ENCODE data around the gene ZNF281. TPM values are rescaled to one million over a fixed set of nuclear protein-coding genes. Genes with fewer than 3 reads are reported as not detected.
A peak's percentile ranks its signal among the peaks of the same experiment; 100 is the strongest.

ZNF281 gene
- total RNA-seq, 1 donor from 2014 or later: 34.9 TPM

DNA sequence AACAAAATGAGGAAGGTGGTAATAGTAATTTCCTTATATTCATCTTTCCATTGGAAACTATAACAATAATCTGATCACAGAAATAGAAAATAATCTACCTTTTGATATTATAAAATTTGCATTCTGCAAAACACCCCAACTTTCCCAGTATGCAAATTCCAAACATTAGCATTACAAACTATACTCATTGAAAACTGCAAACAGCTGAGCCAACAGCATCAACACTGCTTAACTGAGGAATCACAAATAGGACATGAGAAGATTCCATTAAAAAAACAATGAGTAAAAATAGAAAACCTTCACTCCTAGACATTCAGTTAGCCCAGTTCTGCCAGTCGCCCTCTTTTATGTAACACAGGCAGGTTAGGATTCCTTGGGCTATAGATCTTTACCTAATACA lies 18.1 kb downstream of the ZNF281 start:
- H3K4me1 Mint-ChIP-seq (ENCODE audit: low read depth): peaks cover 14% of the 10 kb centered on the region
- H3K27ac Mint-ChIP-seq (ENCODE audit: unreplicated experiment): peak overlapping the region; percentile 67
- no peaks in the 10 kb centered on the region for H3K27me3 Mint-ChIP-seq (ENCODE audit: low read depth)
- no peaks in the 10 kb centered on the region for H3K9me3 Mint-ChIP-seq (ENCODE audit: low read depth)
- no peak overlapping the region for H3K4me3 Mint-ChIP-seq (ENCODE audit: unreplicated experiment)
- no peak for DNase-seq (ENCODE audit: low spot score)
- no peaks in the 10 kb centered on the region for H3K36me3 Mint-ChIP-seq (ENCODE audit: low read depth)
- TF ChIP-seq, protein P1, sequence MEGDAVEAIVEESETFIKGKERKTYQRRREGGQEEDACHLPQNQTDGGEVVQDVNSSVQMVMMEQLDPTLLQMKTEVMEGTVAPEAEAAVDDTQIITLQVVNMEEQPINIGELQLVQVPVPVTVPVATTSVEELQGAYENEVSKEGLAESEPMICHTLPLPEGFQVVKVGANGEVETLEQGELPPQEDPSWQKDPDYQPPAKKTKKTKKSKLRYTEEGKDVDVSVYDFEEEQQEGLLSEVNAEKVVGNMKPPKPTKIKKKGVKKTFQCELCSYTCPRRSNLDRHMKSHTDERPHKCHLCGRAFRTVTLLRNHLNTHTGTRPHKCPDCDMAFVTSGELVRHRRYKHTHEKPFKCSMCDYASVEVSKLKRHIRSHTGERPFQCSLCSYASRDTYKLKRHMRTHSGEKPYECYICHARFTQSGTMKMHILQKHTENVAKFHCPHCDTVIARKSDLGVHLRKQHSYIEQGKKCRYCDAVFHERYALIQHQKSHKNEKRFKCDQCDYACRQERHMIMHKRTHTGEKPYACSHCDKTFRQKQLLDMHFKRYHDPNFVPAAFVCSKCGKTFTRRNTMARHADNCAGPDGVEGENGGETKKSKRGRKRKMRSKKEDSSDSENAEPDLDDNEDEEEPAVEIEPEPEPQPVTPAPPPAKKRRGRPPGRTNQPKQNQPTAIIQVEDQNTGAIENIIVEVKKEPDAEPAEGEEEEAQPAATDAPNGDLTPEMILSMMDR (IDR thresholded peaks at IDR 0.05): no peak

DNA sequence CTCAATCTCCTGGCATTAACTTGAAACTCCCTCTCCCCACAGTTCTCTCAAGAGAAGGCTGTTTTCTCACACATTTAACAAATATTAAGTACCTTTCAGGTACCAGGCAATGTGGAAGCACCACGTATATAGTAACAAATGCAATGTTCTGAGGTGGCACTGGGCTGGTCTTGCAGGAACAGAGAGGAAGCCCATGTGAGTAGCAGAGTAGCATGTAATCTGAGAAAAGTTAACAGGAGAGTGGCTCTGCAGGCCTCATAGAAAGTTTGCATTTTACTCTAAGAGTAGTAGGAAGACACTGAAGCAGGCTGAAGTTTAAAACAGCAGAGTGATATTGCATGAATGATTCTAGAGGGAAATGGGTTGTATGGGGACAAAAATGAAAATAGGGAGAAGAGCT lies 21.0 kb downstream of the ZNF281 start:
- Mint-ChIP-seq H3K4me3 (ENCODE audit: unreplicated experiment) (no peak overlapping the region), H3K9me3 (ENCODE audit: low read depth) (no peaks in the 10 kb centered on the region), H3K4me1 (ENCODE audit: low read depth) (peaks cover 17% of the 10 kb centered on the region), H3K36me3 (ENCODE audit: low read depth) (no peaks in the 10 kb centered on the region), H3K27ac (ENCODE audit: unreplicated experiment) (no peak overlapping the region), H3K27me3 (ENCODE audit: low read depth) (no peaks in the 10 kb centered on the region)
- DNase-seq (ENCODE audit: low spot score): no peak
- TF ChIP-seq, protein P1 (IDR thresholded peaks at IDR 0.05): no peak

DNA sequence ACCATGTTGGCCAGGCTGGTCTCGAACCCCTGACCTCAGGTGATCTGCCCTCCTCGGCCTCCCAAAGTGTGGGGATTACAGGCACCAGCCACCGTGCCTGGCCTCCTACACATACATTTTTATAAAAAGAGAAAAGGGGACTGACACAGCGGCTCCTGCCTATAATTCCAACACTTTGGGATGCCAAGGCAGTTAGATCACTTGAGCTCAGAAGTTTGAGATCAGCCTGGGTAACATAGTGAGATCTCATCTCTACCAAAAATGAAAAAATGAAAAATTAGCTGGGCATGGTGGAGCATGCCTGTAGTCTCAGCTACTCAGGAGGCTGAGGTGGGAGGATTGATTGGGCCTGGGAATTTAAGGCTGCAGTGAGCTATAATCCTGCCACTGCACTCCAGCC lies 23.4 kb downstream of the ZNF281 start:
- Mint-ChIP-seq H3K36me3 (ENCODE audit: low read depth) (no peaks in the 10 kb centered on the region), H3K27me3 (ENCODE audit: low read depth) (no peaks in the 10 kb centered on the region), H3K27ac (ENCODE audit: unreplicated experiment) (peak overlapping the region; percentile 54), H3K4me1 (ENCODE audit: low read depth) (peaks cover 15% of the 10 kb centered on the region), H3K4me3 (ENCODE audit: unreplicated experiment) (no peak overlapping the region), H3K9me3 (ENCODE audit: low read depth) (no peaks in the 10 kb centered on the region)
- no peak for DNase-seq (ENCODE audit: low spot score)
- TF ChIP-seq, protein P1 (IDR thresholded peaks at IDR 0.05): no peak

DNA sequence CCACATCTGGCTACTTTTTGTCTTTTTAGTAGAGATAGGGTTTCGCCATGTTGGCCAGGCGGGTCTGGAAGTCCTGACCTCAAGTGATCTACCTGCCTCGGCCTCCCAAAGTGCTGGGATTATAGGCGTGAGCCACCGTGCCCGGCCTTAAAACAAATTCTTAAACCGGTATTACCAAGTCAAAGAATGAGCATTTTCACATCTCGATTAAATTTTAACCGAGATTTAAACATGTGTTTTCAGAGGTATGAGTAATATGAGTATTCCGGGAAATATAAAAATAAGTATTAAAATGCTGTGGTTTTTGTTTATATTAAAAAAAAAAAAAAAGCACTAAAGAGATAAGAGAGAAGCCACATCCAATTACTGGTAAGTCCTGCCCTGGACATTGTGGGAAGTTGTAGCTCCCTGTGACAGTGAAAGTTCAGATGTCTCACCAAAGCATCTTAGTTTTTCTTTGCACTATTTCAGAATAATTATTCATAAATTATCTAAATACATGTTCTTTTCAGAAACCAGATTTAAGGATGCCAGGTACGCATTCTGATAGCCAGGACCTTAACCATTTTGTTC lies 24.9 kb downstream of the ZNF281 start:
- no peak for DNase-seq (ENCODE audit: low spot score)
- H3K36me3 Mint-ChIP-seq (ENCODE audit: low read depth): no peaks in the 10 kb centered on the region
- no peaks in the 10 kb centered on the region for H3K9me3 Mint-ChIP-seq (ENCODE audit: low read depth)
- no peaks in the 10 kb centered on the region for H3K27me3 Mint-ChIP-seq (ENCODE audit: low read depth)
- H3K4me3 Mint-ChIP-seq (ENCODE audit: unreplicated experiment): no peak overlapping the region
- TF ChIP-seq, protein P1 (IDR thresholded peaks at IDR 0.05): no peak
- peaks cover 28% of the 10 kb centered on the region for H3K4me1 Mint-ChIP-seq (ENCODE audit: low read depth)
- H3K27ac Mint-ChIP-seq (ENCODE audit: unreplicated experiment): no peak overlapping the region

DNA sequence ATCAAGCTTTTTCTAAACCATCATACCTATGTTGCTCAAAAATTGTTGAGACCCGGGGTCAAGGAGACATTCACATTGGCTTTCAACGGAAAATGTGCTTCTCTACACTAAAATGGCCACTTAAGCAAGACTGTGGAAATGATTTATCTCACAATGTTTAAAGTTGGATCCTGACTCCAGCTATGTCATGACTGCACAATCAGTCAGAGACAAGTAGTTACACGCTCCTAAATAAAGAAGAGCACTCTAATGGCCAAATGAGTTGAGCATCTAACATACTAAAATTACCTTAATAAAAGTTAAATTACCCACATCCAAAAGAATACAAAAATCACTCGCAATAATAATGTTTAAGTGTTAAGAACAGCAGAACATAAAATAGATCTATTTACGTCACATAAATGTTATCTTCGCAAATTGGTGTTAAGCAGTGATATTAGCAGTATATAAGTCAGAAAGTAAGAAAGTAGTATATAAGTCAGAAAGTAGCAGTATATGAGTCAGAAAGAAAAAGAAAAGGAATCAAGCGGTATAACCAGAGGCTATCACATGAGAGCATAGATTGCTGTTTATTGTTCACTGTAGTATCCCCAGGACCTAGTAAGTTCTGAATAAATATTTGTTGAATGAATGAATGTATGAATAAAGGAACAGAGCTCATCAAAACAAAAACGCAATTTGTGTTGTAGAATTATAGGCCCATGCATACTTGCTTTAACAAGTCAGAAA lies 28.4 kb downstream of the ZNF281 start:
- Mint-ChIP-seq H3K9me3 (ENCODE audit: low read depth) (no peaks in the 10 kb centered on the region), H3K36me3 (ENCODE audit: low read depth) (no peaks in the 10 kb centered on the region), H3K27ac (ENCODE audit: unreplicated experiment) (peak overlapping the region; percentile 55), H3K4me3 (ENCODE audit: unreplicated experiment) (no peak overlapping the region), H3K27me3 (ENCODE audit: low read depth) (no peaks in the 10 kb centered on the region), H3K4me1 (ENCODE audit: low read depth) (peaks cover 57% of the 10 kb centered on the region)
- TF ChIP-seq, protein P1 (IDR thresholded peaks at IDR 0.05): no peak
- DNase-seq (ENCODE audit: low spot score): no peak
